RWPE2 (cell line): ENCODE data around the gene PGBD5.

ENCODE experiments used
- ATAC-seq: fragments of 200-7000 bp; cut with Tn5 transposase; 3 replicates; pipeline ENCODE4 v1.9.1; 2021; ENCODE audit warnings: low read depth
- DNase-seq: peaks from one replicate; pipeline ENCODE4 v3.0.0-alpha.2; 2020; ENCODE audit warnings: low spot score
- H3K27ac ChIP-seq: fragments of 450-650 bp; 2 replicates; pipeline ENCODE4 v1.5.1; 2017; ENCODE audit warnings: mild to moderate bottlenecking; ENCODE audit not compliant: poor library complexity, severe bottlenecking
- H3K27me3 ChIP-seq: fragments of 250-450 bp; sonication (Bioruptor Pico); 2 replicates; pipeline ENCODE4 v1.5.1; 2021; ENCODE audit warnings: mild to moderate bottlenecking, moderate library complexity; ENCODE audit not compliant: insufficient read depth, poor library complexity, severe bottlenecking
- H3K36me3 ChIP-seq: fragments of 250-450 bp; sonication (Bioruptor Pico); 2 replicates; pipeline ENCODE4 v1.5.1; 2020; ENCODE audit warnings: low read depth, mild to moderate bottlenecking, moderate library complexity
- H3K4me1 ChIP-seq: fragments of 250-450 bp; sonication (Bioruptor Pico); 2 replicates; pipeline ENCODE4 v1.5.1; 2021; ENCODE audit warnings: mild to moderate bottlenecking, moderate library complexity; ENCODE audit not compliant: insufficient read depth, poor library complexity, severe bottlenecking
- H3K4me3 ChIP-seq: fragments of 250-450 bp; sonication (Bioruptor Pico); 2 replicates; pipeline ENCODE4 v1.5.1; 2021; ENCODE audit warnings: mild to moderate bottlenecking, moderate library complexity; ENCODE audit not compliant: severe bottlenecking
- H3K9me3 ChIP-seq: fragments of 250-450 bp; sonication (Bioruptor Pico); 2 replicates; pipeline ENCODE4 v1.5.1; 2021; ENCODE audit warnings: mild to moderate bottlenecking, moderate library complexity; ENCODE audit not compliant: severe bottlenecking
- CTCF ChIP-seq: fragments of 450-650 bp; IDR thresholded peaks from one replicate; pipeline ENCODE4 v1.5.1; 2017; ENCODE audit warnings: mild to moderate bottlenecking, moderate library complexity; ENCODE audit not compliant: poor library complexity, severe bottlenecking

The PGBD5 gene

GRCh38 chr1:230317823-230318819 is 108.0 kb downstream of the PGBD5 start:
- DNase-seq: no peak
- no peaks in the 10 kb centered on the region for H3K36me3 ChIP-seq
- no peaks in the 10 kb centered on the region for H3K9me3 ChIP-seq
- no peak overlapping the region for H3K27ac ChIP-seq
- no peak for TF ChIP-seq CTCF
- ATAC-seq: 0 out of 3 replicates have a peak, but pooled peaks have one; percentile 33
- no peaks in the 10 kb centered on the region for H3K4me1 ChIP-seq
- no peaks in the 10 kb centered on the region for H3K27me3 ChIP-seq
- H3K4me3 ChIP-seq: no peak overlapping the region

DNA sequence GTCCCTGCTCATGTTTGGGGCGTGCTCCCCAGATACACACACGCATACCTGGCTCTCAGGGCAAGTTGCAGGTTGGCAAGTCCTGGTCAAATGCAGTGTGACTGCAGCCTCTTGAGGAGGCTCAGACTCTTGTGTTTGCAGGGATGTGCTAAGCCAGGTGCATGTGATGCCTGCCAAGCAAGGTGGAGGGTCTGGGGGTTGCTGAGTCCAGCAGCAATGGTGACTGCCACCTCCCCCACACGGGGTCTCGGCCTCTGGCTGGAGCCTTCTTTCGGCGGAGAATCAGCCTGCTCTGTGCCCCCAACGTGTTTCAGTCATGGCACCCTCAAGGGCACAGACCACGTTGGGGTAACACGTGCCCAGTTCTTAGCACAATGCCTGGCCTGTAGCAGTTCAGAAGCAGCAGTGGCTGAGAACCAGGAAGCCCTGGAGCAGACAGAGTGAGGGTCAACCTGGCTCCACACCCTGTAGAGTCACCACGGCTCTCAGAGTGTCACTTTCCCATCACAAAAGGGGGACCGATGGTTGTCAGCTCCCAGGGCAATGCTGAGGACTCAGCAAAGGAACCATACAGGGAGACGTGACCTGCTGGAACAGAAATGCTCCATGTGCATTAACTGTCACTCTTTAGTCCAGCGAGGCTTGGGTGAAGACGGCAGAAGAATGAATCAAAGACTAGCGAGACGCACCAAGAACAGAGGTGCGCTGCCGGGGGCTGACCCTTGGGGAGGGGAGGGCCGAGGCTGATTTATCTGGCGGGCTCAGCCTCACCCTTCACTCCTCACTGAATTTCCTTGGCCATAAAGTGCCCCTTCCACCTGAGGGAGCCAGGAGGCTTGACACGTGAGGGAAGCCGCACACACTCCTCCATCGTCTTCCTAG is 109.0 kb downstream of the PGBD5 start:
- Histone ChIP-seq H3K4me3 (no peak overlapping the region), H3K9me3 (no peaks in the 10 kb centered on the region), H3K27ac (no peak overlapping the region), H3K36me3 (no peaks in the 10 kb centered on the region), H3K27me3 (no peaks in the 10 kb centered on the region), H3K4me1 (no peaks in the 10 kb centered on the region)
- DNase-seq (no peak), ATAC-seq (no peak)
- no peak for TF ChIP-seq CTCF

DNA sequence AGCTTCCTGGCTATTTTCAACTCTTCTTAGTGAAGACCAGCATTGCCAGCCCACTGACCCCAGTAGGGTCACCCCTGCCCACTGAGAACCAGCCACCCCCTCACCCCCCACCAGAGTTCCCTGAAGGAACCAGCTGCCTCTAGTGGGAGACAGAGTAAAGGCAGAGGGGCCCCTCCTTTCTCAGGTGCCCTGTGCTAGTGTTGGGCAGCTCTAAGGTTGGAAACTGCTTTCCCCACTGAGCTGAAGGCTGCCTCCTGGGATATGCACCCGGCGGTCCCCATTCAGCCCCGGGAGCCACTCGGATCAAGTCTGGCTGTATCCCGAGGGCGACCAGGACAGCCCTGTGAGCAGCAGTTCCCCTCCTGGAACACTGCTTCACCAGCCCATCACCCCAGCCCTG is 111.0 kb downstream of the PGBD5 start:
- no peaks in the 10 kb centered on the region for H3K36me3 ChIP-seq
- no peak for DNase-seq
- TF ChIP-seq CTCF: no peak
- H3K27me3 ChIP-seq: no peaks in the 10 kb centered on the region
- H3K9me3 ChIP-seq: no peaks in the 10 kb centered on the region
- H3K27ac ChIP-seq: no peak overlapping the region
- no peaks in the 10 kb centered on the region for H3K4me1 ChIP-seq
- H3K4me3 ChIP-seq: no peak overlapping the region
- ATAC-seq: no peak

- no peaks in the 10 kb centered on the region for H3K27me3 ChIP-seq
- no peaks in the 10 kb centered on the region for H3K4me1 ChIP-seq
- no peak for DNase-seq
- H3K36me3 ChIP-seq: no peaks in the 10 kb centered on the region
- TF ChIP-seq CTCF: no peak
- no peaks in the 10 kb centered on the region for H3K9me3 ChIP-seq
- H3K4me3 ChIP-seq: no peak overlapping the region
- ATAC-seq: no peak
- H3K27ac ChIP-seq: no peak overlapping the region
Measured at GRCh38 chr1:230314142-230314470, 112.0 kb downstream of the PGBD5 start.
